IMR-90 (cell line): Measurements from ENCODE around the gene RGR. TPM values are rescaled to one million over a fixed set of nuclear protein-coding genes. Genes with fewer than 3 reads are reported as not detected.

Experiments
- ATAC-seq: fragments of 200-7000 bp; cut with Tn5 transposase; 2 replicates; pipeline ENCODE4 v1.9.1; 2020; ENCODE audit warnings: low read depth, mild to moderate bottlenecking, moderate library complexity
- BruUV-seq: library from RNA; stranded (reverse); fragments of 400-500 nt; replicated peaks from 2 replicates; lab custom pipeline; 2021; lab: Mats Ljungman, UMichigan
- CTCF ChIA-PET: fragments of 300-600 bp; formaldehyde crosslinking; extraction: SDS; loops from one replicate; lab custom pipeline; 2021; ENCODE audit warnings: antibody characterized with exemption; lab: Yijun Ruan, JAX
- POLR2A ChIA-PET: fragments of 300-600 bp; sonication (Branson Sonifier 250); formaldehyde crosslinking; loops from one replicate; lab custom pipeline; 2022; ENCODE audit warnings: antibody characterized with exemption; ENCODE audit not compliant: unreplicated experiment; lab: Charles Lee
- DNase-seq: peaks from one replicate; pipeline ENCODE4 v3.0.0; 2013
- H2AFZ ChIP-seq: replicated peaks from 2 replicates; pipeline ENCODE3; 2013; ENCODE audit warnings: low read length, mild to moderate bottlenecking; ENCODE audit not compliant: poor library complexity
- H2AK5ac ChIP-seq: 2 replicates; pipeline ENCODE4 v1.6.1; 2013; ENCODE audit warnings: low read depth, low read length, inconsistent platforms
- H2AK9ac ChIP-seq: replicated peaks from 2 replicates; pipeline ENCODE3; 2013; ENCODE audit warnings: mild to moderate bottlenecking, low read depth, low read length, moderate library complexity; ENCODE audit not compliant: poor library complexity
- H2BK120ac ChIP-seq: 2 replicates; pipeline ENCODE4 v1.6.1; 2013; ENCODE audit warnings: low read depth, low read length, inconsistent platforms
- H2BK15ac ChIP-seq: 3 replicates; pipeline ENCODE4 v1.6.1; 2013; ENCODE audit warnings: low read depth, low read length, inconsistent platforms
- H2BK20ac ChIP-seq: 2 replicates; pipeline ENCODE4 v1.6.1; 2013; ENCODE audit warnings: low read depth, mild to moderate bottlenecking, inconsistent platforms, low read length, moderate library complexity
- H2BK5ac ChIP-seq: 2 replicates; pipeline ENCODE4 v1.6.1; 2013; ENCODE audit warnings: mild to moderate bottlenecking, low read depth, low read length, inconsistent platforms; ENCODE audit not compliant: poor library complexity, severe bottlenecking
- H3K14ac ChIP-seq: replicated peaks from 2 replicates; pipeline ENCODE4 v1.6.1; 2013; ENCODE audit warnings: low read depth, low read length, inconsistent platforms
- H3K18ac ChIP-seq: 2 replicates; pipeline ENCODE4 v1.6.1; 2013; ENCODE audit warnings: low read depth, low read length, control low read depth
- H3K23ac ChIP-seq: 2 replicates; pipeline ENCODE4 v1.6.1; 2013; ENCODE audit warnings: low read depth, low read length, inconsistent platforms
- H3K27ac ChIP-seq: 2 replicates; pipeline ENCODE4 v1.5.1; 2013; ENCODE audit warnings: mild to moderate bottlenecking, control low read depth, low read length; ENCODE audit not compliant: insufficient read depth
- H3K27me3 ChIP-seq: 2 replicates; pipeline ENCODE4 v1.6.1; 2013; ENCODE audit warnings: low read length; ENCODE audit not compliant: control insufficient read depth, insufficient read depth
- H3K36me3 ChIP-seq: 2 replicates; pipeline ENCODE4 v1.6.1; 2013; ENCODE audit warnings: low read length, mixed read lengths; ENCODE audit not compliant: control insufficient read depth, insufficient read depth
- H3K4ac ChIP-seq: 2 replicates; pipeline ENCODE4 v1.6.1; 2013; ENCODE audit warnings: low read depth, low read length, inconsistent platforms
- H3K4me1 ChIP-seq: 2 replicates; pipeline ENCODE4 v1.6.1; 2013; ENCODE audit warnings: low read length, mixed read lengths; ENCODE audit not compliant: control insufficient read depth, insufficient read depth
- H3K4me2 ChIP-seq: 2 replicates; pipeline ENCODE4 v1.6.1; 2013; ENCODE audit warnings: low read depth, mild to moderate bottlenecking, control low read depth, low read length, moderate library complexity
- H3K4me3 ChIP-seq: 2 replicates; pipeline ENCODE4 v1.5.1; 2013; ENCODE audit warnings: low read depth, mild to moderate bottlenecking, control low read depth, low read length, moderate library complexity; ENCODE audit not compliant: insufficient read depth
- H3K56ac ChIP-seq: 2 replicates; pipeline ENCODE4 v1.6.1; 2013; ENCODE audit warnings: low read length, inconsistent platforms; ENCODE audit not compliant: insufficient read depth; ENCODE audit errors: extremely low read depth
- H3K79me1 ChIP-seq, 2 experiments: 2 replicates each; pipeline ENCODE4 v1.6.1; 2013; ENCODE audit warnings: low read length in 2 of 2, inconsistent platforms in 1 of 2, low read depth in 1 of 2
- H3K9ac ChIP-seq: 2 replicates; pipeline ENCODE4 v1.6.1; 2013; ENCODE audit warnings: low read depth, low read length, control low read depth
- H3K9me1 ChIP-seq: 2 replicates; pipeline ENCODE4 v1.6.1; 2013; ENCODE audit warnings: low read length, inconsistent platforms; ENCODE audit not compliant: insufficient read depth
- H3K9me3 ChIP-seq: 2 replicates; pipeline ENCODE4 v1.6.1; 2013; ENCODE audit warnings: low read length; ENCODE audit not compliant: control insufficient read depth, insufficient read depth
- H4K20me1 ChIP-seq: 2 replicates; pipeline ENCODE4 v1.6.1; 2013; ENCODE audit warnings: low read length, inconsistent platforms; ENCODE audit not compliant: insufficient read depth
- H4K5ac ChIP-seq: 2 replicates; pipeline ENCODE4 v1.6.1; 2013; ENCODE audit warnings: mild to moderate bottlenecking, low read depth, low read length, control low read depth
- H4K8ac ChIP-seq, 2 experiments: 2 replicates each; pipeline ENCODE4 v1.6.1; 2013; ENCODE audit warnings: low read depth in 2 of 2, low read length in 2 of 2, control low read depth in 1 of 2, inconsistent platforms in 1 of 2
- H4K91ac ChIP-seq: 2 replicates; pipeline ENCODE4 v1.6.1; 2013; ENCODE audit warnings: low read depth, low read length, inconsistent platforms; ENCODE audit not compliant: insufficient read depth
- CHD1 ChIP-seq: IDR thresholded peaks from 2 replicates; pipeline ENCODE4 v1.6.1; 2012; ENCODE audit warnings: low read depth, low read length, improper control_type of control experiment
- RAD21 ChIP-seq: IDR thresholded peaks from 2 replicates; pipeline ENCODE4 v1.6.1; 2012; ENCODE audit warnings: low read length, improper control_type of control experiment
- WGBS, 2 experiments: methylation state at CpG; one replicate each; pipeline versions ENCODE4 v1.1.5 to v1.1.7; 2013; ENCODE audit warnings: missing lambda C conversion rate in 2 of 2; ENCODE audit not compliant: insufficient read length in 1 of 2; ENCODE audit errors: extremely low coverage in 2 of 2; 5-methylcytosine and 5-hydroxymethylcytosine counted together
- dilution Hi-C: fragments of 300-500 bp; cut with HindIII; formaldehyde crosslinking; loops from one replicate; pipeline ENCODE4 v1.14.3; 2018; ENCODE audit warnings: low sequenced_read_pairs; ENCODE audit not compliant: unreplicated experiment
- in situ Hi-C: fragments of 300-500 bp; cut with MboI; formaldehyde crosslinking; loops from 3 replicates; pipeline ENCODE4 v1.14.3; 2019; ENCODE audit warnings: low sequenced_read_pairs, inconsistent platforms, mixed read lengths
- intact Hi-C: fragments of 100-400 bp; cut with micrococcal nuclease; formaldehyde crosslinking; loops from 2 replicates; pipeline ENCODE4 v1.10.0; 2022
- polyA plus RNA-seq, 3 experiments: library from polyadenylated mRNA; depleted of rRNA; stranded (reverse); fragments of >200 nt; gene quantifications; 2 replicates each; pipeline ENCODE4 v1.2.3, GENCODE V29; 2012; ENCODE audit warnings: low replicate concordance in 1 of 3
- total RNA-seq: library from RNA; depleted of rRNA; stranded (reverse); fragments of >200 nt; gene quantifications from 2 replicates; pipeline ENCODE4 v1.2.3, GENCODE V29; 2012

The RGR gene
- total and polyA plus RNA-seq, 2 of the 4 experiments (the other 2 are of a cell fraction), result not detected

GRCh38 chr10:84247496-84247895 lies 2.6 kb downstream of the RGR start:
- dilution Hi-C loops, result no loop called here
- CTCF ChIA-PET, result interaction anchor here (0.9 kb wide), 1 partner anchor 10 kb away, joined by 3 read pairs; no protein-coding TSS in a partner anchor
- in situ Hi-C loops, result no loop called here

More at GRCh38 chr10:84247496-84247895, 2.6 kb downstream of the RGR start:
- no peak overlapping the region for H2AK5ac ChIP-seq
- no peak overlapping the region for H4K5ac ChIP-seq
- no peak overlapping the region for H2AK9ac ChIP-seq
- H4K91ac ChIP-seq, result no peak overlapping the region
- no peak overlapping the region for H2BK20ac ChIP-seq
- H3K36me3 ChIP-seq, result no peaks in the 10 kb centered on the region
- no peak overlapping the region for H3K14ac ChIP-seq
- H3K4me3 ChIP-seq, result no peak overlapping the region
- intact Hi-C loops, result no loop called here
- no peak for TF ChIP-seq RAD21
- TF ChIP-seq CHD1, result no peak
- peaks cover 4% of the 10 kb centered on the region; the same call in 1 of the 2 replicates for H3K9me3 ChIP-seq
- DNase-seq, result no peak
- no peak overlapping the region for H3K23ac ChIP-seq
- H2AFZ ChIP-seq, result no peak overlapping the region
- no peak overlapping the region for H3K4me2 ChIP-seq
- POLR2A ChIA-PET, result no interaction called here
- H4K8ac ChIP-seq, result no peak overlapping the region
- no peaks in the 10 kb centered on the region for H3K9me1 ChIP-seq
- no peaks in the 10 kb centered on the region for H3K79me1 ChIP-seq
- 30% methylated on average over 2 of the region's 6 CpGs; no CpG with 5 or more reads in 1 of the 2 experiments for WGBS, 2 experiments
- no peak overlapping the region for H3K9ac ChIP-seq
- no peaks in the 10 kb centered on the region for H4K20me1 ChIP-seq
- no peak overlapping the region for H2BK5ac ChIP-seq
- BruUV-seq, result no TSS peak
- no peak overlapping the region for H3K18ac ChIP-seq
- H3K4me1 ChIP-seq, result no peaks in the 10 kb centered on the region
- no peak for ATAC-seq
- no peak overlapping the region for H3K4ac ChIP-seq
- no peak overlapping the region for H3K56ac ChIP-seq
- peaks cover 35% of the 10 kb centered on the region for H3K27me3 ChIP-seq
- H2BK15ac ChIP-seq, result no peak overlapping the region
- no peak overlapping the region for H2BK120ac ChIP-seq
- H3K27ac ChIP-seq, result no peak overlapping the region
